Measurements from ENCODE around the gene SLC22A23. TPM values are rescaled to one million over a fixed set of nuclear protein-coding genes. Genes with fewer than 3 reads are reported as not detected.

SLC22A23 gene
- total and polyA plus RNA-seq, 2 experiments from 2014 or later, result 6.1 to 38.3 TPM

GRCh38 chr6:3371222-3371949, 85.5 kb downstream of the SLC22A23 start (continued):
- TF ChIP-seq ZNF462 (CRISPR knock-in tag; IDR thresholded peaks at IDR 0.05) (no peak), ETS1 (IDR thresholded peaks at IDR 0.05) (no peak), CTCF (conservative IDR thresholded peaks at IDR 0.05; ENCODE audit: low read depth in 2 of 2) (no peak), REST (IDR thresholded peaks at IDR 0.05; ENCODE audit: unreplicated experiment) (no peak), NANOG (IDR thresholded peaks at IDR 0.05; ENCODE audit: borderline replicate concordance) (no peak), EZH2 (IDR thresholded peaks at IDR 0.05; ENCODE audit: low read depth, unreplicated experiment) (no peak), STAT1 (IDR thresholded peaks at IDR 0.05; ENCODE audit: unreplicated experiment) (no peak), CREB1 (CRISPR knock-in tag; IDR thresholded peaks at IDR 0.05; ENCODE audit: low read depth) (no peak), ZNF114 (CRISPR knock-in tag; IDR thresholded peaks at IDR 0.05) (no peak)
